Endometrial microvascular endothelial cells (primary cell): ENCODE measurements around the gene BAIAP3. TPM values are rescaled to one million over a fixed set of nuclear protein-coding genes. Genes with fewer than 3 reads are reported as not detected.

ENCODE experiments used
- in situ Hi-C: cut with HindIII; loops from 2 replicates; pipeline ENCODE4 v1.10.0; 2017; ENCODE audit warnings: low sequenced_read_pairs, low pct_unique_long_range_greater_than_20kb; ENCODE audit errors: inconsistent ontology term
- total RNA-seq: library from RNA; depleted of rRNA; stranded (reverse); fragments of >200 nt; gene quantifications from one replicate; pipeline ENCODE4 v1.2.3, GENCODE V29; 2015; ENCODE audit errors: inconsistent ontology term

The BAIAP3 gene
- total RNA-seq, 1 donor from 2014 or later: 0.74 TPM

DNA sequence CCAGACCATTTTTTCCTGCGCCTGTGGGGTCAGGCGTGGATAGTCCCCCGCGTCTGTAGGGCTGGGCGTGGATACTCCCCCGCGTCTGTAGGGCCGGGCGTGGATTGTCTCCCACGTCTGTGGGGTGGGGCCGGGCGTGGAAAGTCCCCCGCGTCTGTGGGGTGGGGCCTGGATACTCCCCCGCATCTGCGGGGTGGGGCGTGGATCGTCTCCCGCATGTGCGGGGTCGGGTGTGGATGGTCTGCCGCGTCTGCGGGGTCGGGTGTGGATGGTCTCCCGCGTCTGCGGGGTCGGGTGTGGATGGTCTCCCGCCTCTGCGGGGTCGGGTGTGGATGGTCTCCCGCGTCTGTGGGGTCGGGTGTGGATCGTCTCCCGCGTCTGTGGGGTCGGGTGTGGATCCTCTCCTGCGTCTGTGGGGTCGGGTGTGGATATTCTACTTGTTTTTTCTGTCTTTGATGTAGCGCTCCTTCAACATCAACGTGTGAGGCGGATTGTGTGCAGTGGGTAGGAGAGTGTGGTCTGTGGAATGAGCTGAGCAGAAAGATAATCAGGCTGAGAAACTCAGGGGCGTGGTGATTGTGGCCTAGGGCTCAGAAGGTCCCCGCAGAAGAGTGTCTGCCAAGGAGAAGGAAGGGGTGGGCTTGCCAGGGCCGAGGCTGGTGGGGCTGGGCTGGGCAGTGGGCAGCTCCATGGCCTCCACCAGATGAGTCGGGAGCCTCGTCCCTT, 21.5 kb downstream of the BAIAP3 start:
- in situ Hi-C loops: no loop called here

DNA sequence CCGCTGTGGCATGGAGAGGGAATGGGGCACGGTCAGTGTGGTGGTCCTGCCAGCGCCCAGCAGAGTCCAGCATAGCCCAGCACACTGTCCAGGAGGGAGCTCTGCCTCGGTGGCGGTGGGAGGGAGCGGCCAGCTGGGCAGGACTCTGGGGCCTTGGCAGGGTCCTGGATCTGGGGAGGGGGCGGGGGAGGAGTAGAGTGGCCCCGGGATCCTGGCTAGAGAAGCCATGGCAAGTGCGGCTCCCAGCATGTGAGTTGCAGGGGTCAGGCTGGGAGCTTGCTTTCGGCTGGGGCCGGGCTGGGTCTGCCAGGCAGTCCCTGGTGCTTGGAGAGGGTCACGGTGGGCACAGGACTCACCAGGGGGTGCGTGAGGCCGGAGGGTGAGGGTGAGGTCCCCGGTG, 22.1 kb downstream of the BAIAP3 start:
- in situ Hi-C loops: no loop called here

DNA sequence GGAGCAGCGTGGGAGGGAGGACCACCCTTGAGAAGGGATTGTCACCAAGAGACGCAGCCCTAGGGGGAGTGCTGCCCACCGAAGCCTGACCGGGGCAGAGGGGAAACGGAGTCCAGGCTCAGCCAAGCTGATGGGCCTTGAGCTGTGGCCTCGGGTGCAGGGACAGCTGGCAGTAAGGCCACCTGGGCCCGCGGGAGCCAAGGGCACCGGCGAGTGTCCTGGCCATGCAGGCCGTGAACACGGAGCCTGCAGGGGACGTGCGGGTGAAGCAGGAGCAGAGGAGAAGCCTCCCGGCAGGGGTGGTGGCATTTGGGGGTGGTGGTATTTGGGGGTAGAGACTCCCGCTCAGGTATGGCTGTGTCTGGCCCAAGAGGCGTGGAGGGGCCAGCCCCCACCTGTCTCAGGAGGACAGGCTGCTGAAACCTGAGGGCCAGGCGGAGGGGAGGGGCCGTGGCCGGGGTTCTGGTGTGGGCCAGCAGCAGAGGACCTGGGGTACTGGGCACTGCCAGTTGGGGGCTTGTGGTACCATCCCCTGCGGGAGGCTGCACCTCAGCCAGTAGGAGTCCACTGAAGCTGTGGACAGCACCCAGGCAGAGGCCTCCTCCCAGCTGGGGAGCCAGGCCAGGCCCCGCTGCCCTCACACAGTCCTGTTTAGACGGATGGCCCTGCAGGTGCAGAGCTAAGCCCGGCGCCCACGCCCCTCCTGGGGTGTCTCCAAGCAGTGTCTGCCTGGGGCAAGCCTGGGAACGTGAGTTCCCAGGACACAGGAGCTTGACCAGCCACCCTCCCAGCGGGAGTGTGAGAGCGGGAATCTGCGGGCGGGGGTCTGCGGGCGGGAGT, 22.8 kb downstream of the BAIAP3 start:
- in situ Hi-C loops: no loop called here

- in situ Hi-C loops: no loop called here
These were observed 24.6 kb downstream of the BAIAP3 start for GRCh38 chr16:1357906-1358566.

- in situ Hi-C loops: no loop called here
These were observed 28.4 kb downstream of the BAIAP3 start for GRCh38 chr16:1361685-1362360.

DNA sequence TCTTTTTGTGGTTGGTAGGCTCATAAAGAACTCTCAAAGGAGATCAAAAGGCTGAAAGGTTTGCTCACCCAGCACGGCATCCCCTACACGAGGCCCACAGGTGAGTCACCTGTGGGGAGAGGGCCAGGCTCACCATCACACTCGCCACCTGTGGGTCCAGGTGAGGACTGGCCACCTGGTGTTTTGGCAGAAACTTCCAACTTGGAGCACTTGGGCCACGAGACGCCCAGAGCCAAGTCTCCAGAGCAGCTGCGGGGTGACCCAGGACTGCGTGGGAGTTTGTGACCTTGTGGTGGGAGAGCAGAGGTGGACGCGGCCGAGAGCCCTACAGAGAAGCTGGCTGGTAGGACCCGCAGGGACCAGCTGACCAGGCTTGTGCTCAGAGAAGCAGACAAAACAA, 29.4 kb downstream of the BAIAP3 start:
- in situ Hi-C loops: no loop called here

DNA sequence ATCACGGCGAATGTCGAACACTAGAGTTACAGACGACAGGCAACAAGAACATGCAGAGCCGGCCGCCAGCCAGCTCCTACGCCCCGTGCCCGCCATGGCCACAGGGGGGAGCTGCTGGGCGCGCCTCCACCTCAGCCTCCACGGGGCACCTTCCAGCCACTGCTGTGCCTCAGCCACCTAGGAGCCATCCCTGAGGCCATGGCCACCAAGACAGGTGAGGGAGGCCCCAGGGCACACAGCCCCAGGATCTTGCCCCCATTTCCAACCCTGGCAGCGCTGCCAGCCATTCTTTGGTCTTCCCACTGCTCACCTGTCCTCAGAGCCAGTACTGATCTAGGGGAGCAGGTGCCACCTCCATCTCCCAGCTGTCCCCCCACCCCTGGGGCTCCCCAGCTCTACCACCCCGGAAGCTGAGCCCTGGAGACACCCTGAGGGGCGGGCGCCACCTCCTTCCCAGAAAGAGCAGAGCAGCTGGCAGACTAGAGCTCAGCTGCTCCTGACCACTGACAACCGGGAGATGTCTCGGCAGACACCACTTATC, 30.1 kb downstream of the BAIAP3 start:
- in situ Hi-C loops: no loop called here

- in situ Hi-C loops: no loop called here
These were observed 31.1 kb downstream of the BAIAP3 start for GRCh38 chr16:1364510-1364909.

- in situ Hi-C loops: no loop called here
These were observed 32.7 kb downstream of the BAIAP3 start for GRCh38 chr16:1366060-1366711.

GRCh38 chr16:1366712-1367299, 33.4 kb downstream of the BAIAP3 start:
- in situ Hi-C loops: no loop called here

GRCh38 chr16:1367486-1368174, 34.2 kb downstream of the BAIAP3 start:
- in situ Hi-C loops: no loop called here

DNA sequence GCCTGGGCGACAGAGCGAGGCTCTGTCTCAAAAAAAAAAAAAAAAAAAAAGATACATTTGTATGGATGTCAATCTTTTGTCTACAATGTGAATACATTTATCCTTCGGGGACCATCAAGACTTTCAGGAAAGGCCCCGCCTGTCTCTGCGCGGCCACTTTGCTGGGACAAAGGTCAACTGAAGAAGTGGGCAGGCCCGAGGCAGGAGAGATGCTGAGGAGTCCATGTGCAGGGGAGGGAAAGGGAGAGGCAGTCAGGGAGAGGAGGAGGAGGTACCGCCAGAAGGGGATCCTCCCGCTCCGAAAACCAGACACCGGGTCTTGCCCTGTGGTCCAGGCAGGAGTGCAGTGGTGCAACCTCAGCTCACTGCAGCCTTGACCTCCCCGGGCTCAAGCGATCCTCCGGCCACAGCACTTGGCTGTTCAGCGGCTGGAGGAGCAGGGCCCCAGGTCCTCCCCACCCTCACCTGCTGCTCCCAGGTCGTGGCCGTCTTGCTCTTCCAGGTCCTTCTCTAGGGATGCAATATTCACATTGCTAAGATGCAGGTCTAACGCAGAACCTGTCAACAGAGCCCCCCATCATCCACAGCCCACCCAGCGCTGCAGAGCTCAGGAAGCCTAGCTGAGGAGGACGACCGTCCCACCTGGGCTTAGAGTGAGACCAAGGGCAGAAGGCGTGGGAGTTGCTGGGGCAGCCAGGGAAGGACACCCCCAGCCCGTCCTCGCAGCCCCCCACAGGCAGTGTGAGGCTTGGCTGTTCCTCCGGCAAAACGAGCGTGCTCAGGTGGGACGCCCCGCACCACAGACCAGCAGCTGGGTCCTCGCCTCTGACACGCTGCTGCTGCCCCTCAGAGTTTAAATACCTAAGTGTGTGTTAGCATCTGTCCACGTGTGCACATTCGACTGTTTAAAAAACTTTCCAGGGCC, 37.9 kb downstream of the BAIAP3 start:
- in situ Hi-C loops: no loop called here

GRCh38 chr16:1372292-1372950, 39.0 kb downstream of the BAIAP3 start:
- in situ Hi-C loops: no loop called here

GRCh38 chr16:1374418-1375297, 41.2 kb downstream of the BAIAP3 start:
- in situ Hi-C loops: loop anchor here (25.0 kb wide), 1 partner anchor 113 kb away; the partner anchor contains the start of genes CLCN7, PTX4 and TELO2

DNA sequence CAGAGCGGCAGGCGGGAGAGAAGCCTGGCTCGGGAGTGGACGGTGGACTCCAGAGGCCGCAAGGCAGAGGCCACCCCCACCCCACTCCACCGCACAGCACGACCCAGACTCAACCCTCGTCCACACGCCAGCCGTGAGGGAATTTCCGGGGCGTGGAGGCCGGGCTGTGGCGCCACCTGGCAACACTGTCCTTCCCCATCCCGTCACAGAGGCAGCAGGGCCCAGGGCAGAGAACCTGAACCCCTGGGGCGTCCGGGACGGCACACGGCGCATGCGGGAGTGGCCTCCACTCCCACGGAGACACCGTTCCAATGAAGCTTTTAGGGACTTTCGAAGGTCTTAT, 41.8 kb downstream of the BAIAP3 start:
- in situ Hi-C loops: loop anchor here (25.0 kb wide), 1 partner anchor 112 kb away; the partner anchor contains the start of genes CLCN7, PTX4 and TELO2
